ENCODE measurements around the gene TMEM169.

DNA sequence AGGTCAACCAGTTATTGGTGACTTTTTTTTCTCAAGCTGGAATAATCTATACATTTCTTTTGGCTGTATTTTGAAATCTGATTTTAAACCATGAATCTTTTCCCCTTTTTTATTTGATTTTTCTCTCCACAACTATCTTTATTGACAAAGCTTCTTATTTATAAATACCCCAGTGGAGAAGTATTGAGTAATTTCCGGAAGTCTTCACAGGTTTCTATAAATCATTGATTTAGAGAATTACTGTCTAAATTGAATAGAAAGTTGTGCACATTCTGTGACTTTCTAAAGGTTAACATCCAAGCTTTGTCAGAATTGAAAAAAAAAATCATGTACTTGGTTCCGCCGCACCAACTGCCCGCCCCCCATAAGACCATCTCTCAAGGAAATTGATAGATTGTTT, 67.3 kb downstream of the TMEM169 start:
- TF ChIP-seq, protein P1, sequence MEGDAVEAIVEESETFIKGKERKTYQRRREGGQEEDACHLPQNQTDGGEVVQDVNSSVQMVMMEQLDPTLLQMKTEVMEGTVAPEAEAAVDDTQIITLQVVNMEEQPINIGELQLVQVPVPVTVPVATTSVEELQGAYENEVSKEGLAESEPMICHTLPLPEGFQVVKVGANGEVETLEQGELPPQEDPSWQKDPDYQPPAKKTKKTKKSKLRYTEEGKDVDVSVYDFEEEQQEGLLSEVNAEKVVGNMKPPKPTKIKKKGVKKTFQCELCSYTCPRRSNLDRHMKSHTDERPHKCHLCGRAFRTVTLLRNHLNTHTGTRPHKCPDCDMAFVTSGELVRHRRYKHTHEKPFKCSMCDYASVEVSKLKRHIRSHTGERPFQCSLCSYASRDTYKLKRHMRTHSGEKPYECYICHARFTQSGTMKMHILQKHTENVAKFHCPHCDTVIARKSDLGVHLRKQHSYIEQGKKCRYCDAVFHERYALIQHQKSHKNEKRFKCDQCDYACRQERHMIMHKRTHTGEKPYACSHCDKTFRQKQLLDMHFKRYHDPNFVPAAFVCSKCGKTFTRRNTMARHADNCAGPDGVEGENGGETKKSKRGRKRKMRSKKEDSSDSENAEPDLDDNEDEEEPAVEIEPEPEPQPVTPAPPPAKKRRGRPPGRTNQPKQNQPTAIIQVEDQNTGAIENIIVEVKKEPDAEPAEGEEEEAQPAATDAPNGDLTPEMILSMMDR (IDR thresholded peaks at IDR 0.05; ENCODE audit: low read length), result no peak
- TF ChIP-seq EZH2 (IDR thresholded peaks at IDR 0.05; ENCODE audit: borderline replicate concordance, low read length), result no peak
